DMS114 treated with DMSO at 0.1 percent for 48 hours (cell line): ENCODE results near the gene AFF3.

Experiments used
- DNase-seq: peaks from one replicate; lab custom pipeline; 2025; ENCODE audit not compliant: unreplicated experiment; lab: John Stamatoyannopoulos, UW

The AFF3 gene

DNA sequence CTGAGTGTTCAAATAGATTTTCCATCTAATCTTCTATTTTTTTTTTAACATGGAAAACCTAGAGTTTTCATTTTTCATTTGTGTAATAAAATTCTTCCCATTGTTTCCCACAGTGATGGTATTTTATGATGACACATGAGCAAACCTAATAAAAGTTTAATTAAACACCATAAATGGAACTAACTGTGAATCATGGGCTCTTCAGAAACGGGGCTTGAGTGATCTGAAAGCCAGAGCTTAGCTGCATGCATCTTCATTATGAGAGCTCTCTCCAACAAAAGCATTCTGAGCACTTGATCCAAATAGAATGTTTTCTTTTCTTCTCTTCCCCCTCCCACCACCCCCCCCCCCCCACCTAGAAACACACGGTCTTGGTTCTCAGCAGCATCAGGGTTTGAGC is 570.4 kb downstream of the AFF3 start:
- no peak for DNase-seq

- no peak for DNase-seq
These were observed 570.9 kb downstream of the AFF3 start for GRCh38 chr2:99571533-99571932.

GRCh38 chr2:99571021-99571420 is 571.4 kb downstream of the AFF3 start:
- DNase-seq = no peak

GRCh38 chr2:99569386-99569785 is 573.0 kb downstream of the AFF3 start:
- DNase-seq = no peak

DNA sequence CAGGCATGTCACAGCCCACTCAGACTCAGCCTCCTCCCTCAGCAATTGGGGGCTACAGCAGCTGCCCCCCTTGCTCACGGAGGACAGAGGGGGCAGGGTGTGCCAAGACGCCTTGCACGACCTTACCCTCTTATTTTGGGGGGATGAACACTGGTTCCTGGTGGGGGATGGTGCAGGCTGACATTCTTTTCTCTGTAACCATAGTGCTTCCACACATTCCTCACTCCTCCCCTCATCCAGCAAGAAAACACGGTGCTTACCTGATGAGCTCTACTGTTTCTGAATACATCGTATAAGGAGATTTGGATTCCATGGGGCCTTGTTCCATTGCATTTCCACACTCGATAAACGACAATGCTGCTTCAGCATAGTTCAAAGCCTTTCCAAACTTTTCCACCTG is 577.2 kb downstream of the AFF3 start:
- no peak for DNase-seq

GRCh38 chr2:99562516-99562915 is 579.9 kb downstream of the AFF3 start:
- no peak for DNase-seq

DNA sequence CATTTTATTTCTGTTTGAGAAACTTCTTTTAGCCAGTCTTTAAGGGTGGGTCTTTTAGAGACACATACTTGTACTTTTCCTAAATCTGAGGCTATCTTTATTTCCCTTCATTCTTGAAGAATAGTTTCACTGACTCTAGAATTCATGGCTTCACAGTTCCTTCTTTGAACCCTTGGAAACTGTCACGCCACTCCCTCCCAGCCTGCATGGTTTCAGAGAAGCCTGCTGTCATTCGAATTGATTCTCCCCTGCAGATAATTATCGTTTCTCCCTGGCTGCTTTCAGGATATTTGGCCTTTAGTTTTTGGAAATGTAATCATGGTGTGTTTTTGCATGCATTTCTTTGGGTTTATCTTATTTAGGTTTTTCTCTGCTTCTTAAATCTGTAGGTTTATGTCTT is 580.6 kb downstream of the AFF3 start:
- DNase-seq = no peak

- DNase-seq = peak; percentile 64
These were observed 583.2 kb downstream of the AFF3 start for GRCh38 chr2:99559075-99559662.

- no peak for DNase-seq
These were observed 587.0 kb downstream of the AFF3 start for GRCh38 chr2:99555404-99555803.

DNA sequence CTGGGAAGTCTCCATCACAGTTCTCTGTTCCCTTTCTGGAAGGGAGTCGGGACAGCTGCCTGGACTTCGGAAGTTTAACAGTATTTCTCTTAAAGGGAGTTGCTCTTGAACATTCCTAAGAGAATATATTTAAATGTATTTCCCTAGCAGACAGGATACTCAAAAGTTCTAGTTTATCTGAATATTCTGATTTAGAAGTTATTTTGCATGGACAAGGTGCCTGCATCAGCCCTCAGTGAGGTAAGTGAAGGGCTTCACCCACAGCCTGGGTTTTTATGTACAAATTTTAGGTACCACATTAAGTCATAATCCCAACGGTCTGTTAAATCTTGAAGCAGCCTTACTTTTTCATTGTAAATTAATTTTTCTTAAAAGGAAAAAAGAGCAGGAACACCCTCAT is 587.5 kb downstream of the AFF3 start:
- DNase-seq = no peak

DNA sequence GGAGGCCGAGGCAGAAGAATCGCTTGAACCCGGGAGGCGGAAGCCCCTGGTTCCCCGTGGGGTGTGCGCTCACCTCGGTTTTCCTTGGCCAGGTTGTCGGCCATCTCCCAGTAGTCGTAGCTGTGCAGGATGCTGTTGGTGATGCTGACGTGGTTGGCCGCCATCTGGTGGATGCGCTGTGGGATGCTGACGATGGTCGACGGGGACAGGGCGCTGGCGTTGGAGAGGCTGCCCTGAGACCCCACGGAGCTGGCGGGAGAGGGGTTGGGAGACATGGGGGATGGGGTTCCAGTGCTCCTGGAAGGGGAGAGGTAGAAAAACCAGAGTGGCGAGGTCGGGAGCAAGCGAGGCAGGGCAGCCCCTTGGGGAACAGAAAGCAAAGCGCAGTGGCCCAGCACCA is 588.2 kb downstream of the AFF3 start:
- peak; percentile 47 for DNase-seq

DNA sequence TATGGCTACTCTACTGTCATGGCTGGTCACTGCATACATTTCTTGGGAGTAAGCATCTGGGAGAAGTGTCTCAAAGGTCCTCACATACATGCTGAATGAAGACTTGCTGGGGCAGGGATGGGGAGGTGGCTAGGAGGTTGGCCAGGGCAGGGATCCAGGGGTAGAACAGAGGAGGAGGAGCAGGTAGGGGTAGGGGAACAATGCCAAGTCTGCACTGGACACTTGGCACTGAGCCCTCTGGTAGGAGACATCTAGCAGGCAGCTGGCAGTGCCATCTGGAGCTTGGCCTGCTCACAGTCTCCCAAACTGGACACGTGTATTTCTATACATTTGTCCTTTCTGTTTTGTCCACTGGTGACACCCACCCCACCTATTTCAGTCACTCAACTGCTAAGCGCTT is 589.9 kb downstream of the AFF3 start:
- DNase-seq = no peak

DNA sequence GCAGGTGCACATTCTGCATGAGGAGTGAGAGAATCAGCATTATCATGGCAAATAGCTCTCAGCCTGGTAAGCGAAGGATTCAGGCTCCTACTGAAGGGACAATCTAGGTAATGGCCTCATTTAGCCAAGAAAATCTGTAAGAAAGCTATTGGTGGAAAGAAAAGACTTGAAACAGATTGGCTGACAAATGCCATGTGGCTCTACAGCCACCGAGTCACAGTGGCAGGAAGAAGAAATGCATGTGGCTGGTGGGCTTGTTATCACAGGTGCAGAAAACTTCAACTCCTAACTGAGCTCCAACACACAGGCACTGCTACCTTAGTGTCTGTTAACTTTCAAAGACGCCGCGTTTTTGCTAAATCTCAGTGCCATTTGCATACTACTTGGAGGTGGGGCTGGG is 592.0 kb downstream of the AFF3 start:
- no peak for DNase-seq

DNA sequence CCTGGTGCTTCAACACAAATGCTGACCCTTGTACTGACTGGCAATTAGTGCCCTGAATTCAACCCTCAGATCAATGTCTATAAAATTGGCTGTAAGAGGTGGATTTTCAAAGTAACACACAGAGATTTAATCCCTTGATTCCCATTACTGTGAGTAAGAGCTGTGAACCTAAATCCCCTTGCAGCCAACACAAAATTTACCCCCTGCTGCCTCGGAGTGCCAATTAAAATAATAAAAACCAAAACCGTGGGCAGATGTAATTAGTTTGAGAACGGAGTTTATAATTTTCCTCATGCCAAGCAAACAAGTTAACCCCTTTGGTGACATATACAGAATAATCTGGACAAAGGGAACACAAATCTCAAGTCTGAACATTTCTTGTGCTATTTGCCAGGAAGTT is 596.8 kb downstream of the AFF3 start:
- no peak for DNase-seq

DNA sequence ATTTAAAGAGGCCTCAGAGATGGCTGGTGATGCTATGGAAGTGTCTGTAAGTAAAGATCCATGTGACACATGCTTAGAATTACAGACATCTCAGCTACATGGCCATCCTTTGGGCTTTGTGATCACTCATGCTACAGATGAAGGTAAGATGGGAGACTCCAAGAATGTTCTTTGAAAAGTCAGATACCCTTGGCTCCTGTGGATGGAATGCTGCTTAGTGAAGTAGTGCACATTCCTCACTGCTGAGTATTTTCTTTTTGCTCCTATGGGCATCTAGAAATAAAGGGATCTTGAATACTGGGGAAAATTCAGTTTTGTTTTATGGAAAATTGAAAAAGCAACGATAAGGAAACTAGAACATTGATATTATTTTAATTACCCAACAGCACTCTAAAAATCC is 597.3 kb downstream of the AFF3 start:
- no peak for DNase-seq

- DNase-seq = no peak
These were observed 597.8 kb downstream of the AFF3 start for GRCh38 chr2:99544608-99545007.

GRCh38 chr2:99543247-99543646 is 599.1 kb downstream of the AFF3 start:
- DNase-seq = no peak

GRCh38 chr2:99537910-99538485 is 604.4 kb downstream of the AFF3 start:
- no peak for DNase-seq

DNA sequence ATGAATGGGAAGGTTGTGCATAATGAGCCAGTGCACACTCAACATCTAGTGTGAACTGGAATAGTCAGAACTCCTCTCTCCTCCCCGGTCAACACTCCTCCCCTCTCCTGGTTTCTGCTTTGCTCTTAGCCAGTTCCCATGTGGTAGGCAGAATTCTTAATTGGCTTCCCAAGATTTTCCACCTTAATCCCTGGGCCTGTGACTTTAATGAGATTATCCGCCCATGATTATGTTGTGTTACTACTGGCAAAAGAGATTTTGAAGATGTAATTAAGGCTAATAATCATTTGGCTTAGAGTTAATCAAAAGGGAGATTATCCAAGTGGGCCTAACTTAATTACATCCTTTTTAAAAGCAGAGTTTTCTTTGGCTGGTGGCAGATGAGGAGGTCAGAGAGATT is 618.3 kb downstream of the AFF3 start:
- no peak for DNase-seq

DNA sequence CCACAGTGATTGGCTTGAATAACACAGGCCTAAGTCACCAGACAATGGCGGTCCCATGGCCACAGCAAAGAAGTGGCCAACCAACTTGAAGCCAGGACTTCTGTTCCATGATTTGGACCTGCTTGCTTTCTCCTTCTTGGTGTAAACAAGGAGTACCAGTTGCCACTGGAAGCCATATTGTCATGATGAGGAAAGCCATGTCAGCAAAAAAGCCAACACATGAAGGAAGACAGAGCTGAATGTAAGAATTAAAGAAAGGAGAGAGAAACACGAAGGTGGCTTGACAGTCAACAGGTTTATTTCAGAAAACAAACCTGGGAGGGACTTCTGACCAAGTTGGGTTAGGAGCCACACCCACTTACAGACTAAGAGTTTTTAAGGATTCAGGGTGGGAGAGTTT is 620.2 kb downstream of the AFF3 start:
- no peak for DNase-seq

DNA sequence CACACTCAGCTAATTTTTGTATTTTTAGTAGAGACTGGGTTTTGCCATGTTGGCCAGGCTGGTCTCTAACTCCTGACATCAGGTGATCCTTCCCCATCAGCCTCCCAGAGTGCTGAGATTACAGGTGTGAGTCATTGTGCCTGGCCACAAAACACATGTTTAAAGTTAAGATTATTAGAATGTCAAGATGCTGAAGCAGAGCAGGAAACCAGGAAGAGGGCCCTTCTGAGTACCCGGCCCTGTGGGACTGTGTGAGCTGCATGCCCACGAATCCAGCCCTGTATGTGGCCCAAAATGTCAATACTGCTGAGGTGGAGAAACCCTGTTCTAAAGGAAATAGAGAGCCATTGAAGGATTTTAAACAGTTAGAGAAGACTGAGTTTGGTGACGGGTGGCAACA is 621.6 kb downstream of the AFF3 start:
- DNase-seq = no peak

DNA sequence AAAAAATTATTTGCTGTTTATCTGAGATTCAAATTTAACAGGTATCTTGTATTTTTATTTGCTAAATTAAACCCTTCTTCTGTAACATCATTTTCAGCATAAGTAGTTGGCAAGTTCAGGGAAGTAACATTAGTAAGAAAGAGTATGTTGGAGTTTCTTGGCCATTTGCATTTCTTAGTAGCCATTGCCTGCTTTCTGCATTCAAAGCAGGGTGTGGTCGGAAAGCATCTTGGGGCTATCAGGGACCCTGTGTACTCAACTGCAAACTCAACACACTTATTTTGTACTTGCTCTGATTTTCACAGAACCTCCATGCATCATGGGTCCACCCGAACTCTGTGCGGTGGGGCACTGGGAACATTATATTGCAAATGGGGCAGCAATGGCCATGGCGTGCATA is 622.2 kb downstream of the AFF3 start:
- DNase-seq = no peak

DNA sequence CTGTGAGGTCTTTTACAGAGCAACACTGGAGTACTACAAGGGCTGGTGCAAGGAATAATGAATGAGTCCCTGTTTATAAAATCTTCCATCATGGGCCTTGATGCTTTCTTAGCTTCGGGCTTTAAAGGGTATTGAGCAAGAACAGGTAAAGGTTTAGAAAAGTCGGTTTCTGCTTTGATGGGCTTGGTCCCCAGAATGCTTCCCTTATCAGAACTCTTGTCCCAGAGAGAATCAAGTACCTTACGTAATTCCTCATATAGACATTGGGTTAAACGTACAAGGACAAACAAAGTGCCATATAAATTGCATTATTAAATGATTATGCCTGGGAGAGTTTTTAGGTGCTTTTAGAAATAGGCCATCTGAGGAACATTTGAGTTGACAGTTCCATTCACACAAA is 628.0 kb downstream of the AFF3 start:
- no peak for DNase-seq
